ENCODE data around the gene KRT33B. TPM values are rescaled to one million over a fixed set of nuclear protein-coding genes. Genes with fewer than 3 reads are reported as not detected.

The KRT33B gene
- not detected for polyA plus RNA-seq (2012; ENCODE audit: insufficient read length, low read depth)

DNA sequence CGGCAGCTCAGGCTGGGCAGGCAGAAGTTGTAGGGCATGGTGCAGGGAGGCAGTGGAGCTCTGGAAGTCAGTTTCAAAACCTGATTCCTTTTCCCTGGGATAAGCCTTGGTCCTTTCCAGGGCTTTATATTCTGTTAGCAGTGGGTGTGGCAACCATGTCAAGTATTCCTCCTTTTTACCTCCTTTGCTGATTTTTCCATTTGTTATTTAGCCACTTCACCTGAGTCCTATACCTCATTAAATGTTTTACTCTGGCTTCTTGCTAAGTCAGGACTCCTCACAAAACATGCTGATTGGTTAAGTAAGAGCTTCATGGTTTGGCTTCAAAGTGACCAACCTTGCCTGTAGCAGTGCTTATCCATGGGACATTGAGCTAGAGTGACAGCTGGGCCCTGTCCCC, at the start of gene KRT33B:
TSS of gene KRT33B (minus strand) at position 101 of the 400 bp plus-strand sequence. CDS start at position 38, 63 bp downstream.
- TF ChIP-seq REST (IDR thresholded peaks at IDR 0.05; ENCODE audit: insufficient read depth in 1 of 2, low read depth in 2 of 2, low read length in 2 of 2) (no peak), TAF1 (IDR thresholded peaks at IDR 0.05; ENCODE audit: borderline replicate concordance, insufficient read depth, low read length) (no peak), FOXP2 (optimal IDR thresholded peaks at IDR 0.05; ENCODE audit: borderline replicate concordance, extremely low read depth, extremely low read length, insufficient read depth) (no peak), SIN3A (IDR thresholded peaks at IDR 0.05; ENCODE audit: borderline replicate concordance, insufficient read depth, low read length) (no peak), POLR2AphosphoS5 (IDR thresholded peaks at IDR 0.05; ENCODE audit: low read depth, low read length) (no peak)

- no peak for TF ChIP-seq TAF1 (IDR thresholded peaks at IDR 0.05; ENCODE audit: borderline replicate concordance, insufficient read depth, low read length)
- TF ChIP-seq POLR2AphosphoS5 (IDR thresholded peaks at IDR 0.05; ENCODE audit: low read depth, low read length) = no peak
- no peak for TF ChIP-seq REST (IDR thresholded peaks at IDR 0.05; ENCODE audit: insufficient read depth in 1 of 2, low read depth in 2 of 2, low read length in 2 of 2)
- no peak for TF ChIP-seq FOXP2 (optimal IDR thresholded peaks at IDR 0.05; ENCODE audit: borderline replicate concordance, extremely low read depth, extremely low read length, insufficient read depth)
- TF ChIP-seq SIN3A (IDR thresholded peaks at IDR 0.05; ENCODE audit: borderline replicate concordance, insufficient read depth, low read length) = no peak
Observed at GRCh38 chr17:41418116-41418860, 48.7 kb upstream of the KRT33B start.

GRCh38 chr17:41417576-41418015, 48.0 kb upstream of the KRT33B start:
- TF ChIP-seq TAF1 (IDR thresholded peaks at IDR 0.05; ENCODE audit: borderline replicate concordance, insufficient read depth, low read length) (no peak), POLR2AphosphoS5 (IDR thresholded peaks at IDR 0.05; ENCODE audit: low read depth, low read length) (no peak), SIN3A (IDR thresholded peaks at IDR 0.05; ENCODE audit: borderline replicate concordance, insufficient read depth, low read length) (no peak), REST (IDR thresholded peaks at IDR 0.05; ENCODE audit: insufficient read depth in 1 of 2, low read depth in 2 of 2, low read length in 2 of 2) (no peak), FOXP2 (optimal IDR thresholded peaks at IDR 0.05; ENCODE audit: borderline replicate concordance, extremely low read depth, extremely low read length, insufficient read depth) (no peak)

DNA sequence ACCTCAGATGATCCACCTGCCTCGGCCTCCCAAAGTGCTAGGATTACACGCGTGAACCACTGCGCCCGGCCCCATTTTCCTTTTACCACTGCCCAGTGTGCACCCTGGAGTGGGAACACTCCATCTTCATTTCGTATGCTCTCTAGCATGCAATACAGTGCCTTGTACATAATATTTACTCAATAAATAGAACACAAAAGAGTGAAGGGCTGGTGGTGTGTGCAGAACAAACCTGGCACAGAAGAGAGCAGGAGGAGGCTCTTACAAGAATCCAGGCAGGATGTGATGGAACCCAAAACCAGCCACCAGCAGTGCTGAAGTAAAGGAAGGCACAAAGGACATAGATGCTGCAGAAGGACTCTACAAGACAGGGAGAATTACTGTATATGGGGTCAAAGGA, 47.5 kb upstream of the KRT33B start:
- TF ChIP-seq REST (IDR thresholded peaks at IDR 0.05; ENCODE audit: insufficient read depth in 1 of 2, low read depth in 2 of 2, low read length in 2 of 2) (no peak), TAF1 (IDR thresholded peaks at IDR 0.05; ENCODE audit: borderline replicate concordance, insufficient read depth, low read length) (no peak), SIN3A (IDR thresholded peaks at IDR 0.05; ENCODE audit: borderline replicate concordance, insufficient read depth, low read length) (no peak), FOXP2 (optimal IDR thresholded peaks at IDR 0.05; ENCODE audit: borderline replicate concordance, extremely low read depth, extremely low read length, insufficient read depth) (no peak), POLR2AphosphoS5 (IDR thresholded peaks at IDR 0.05; ENCODE audit: low read depth, low read length) (no peak)

Data from PFSK-1 (cell line).